ENCODE measurements around the gene OMA1.

DNA sequence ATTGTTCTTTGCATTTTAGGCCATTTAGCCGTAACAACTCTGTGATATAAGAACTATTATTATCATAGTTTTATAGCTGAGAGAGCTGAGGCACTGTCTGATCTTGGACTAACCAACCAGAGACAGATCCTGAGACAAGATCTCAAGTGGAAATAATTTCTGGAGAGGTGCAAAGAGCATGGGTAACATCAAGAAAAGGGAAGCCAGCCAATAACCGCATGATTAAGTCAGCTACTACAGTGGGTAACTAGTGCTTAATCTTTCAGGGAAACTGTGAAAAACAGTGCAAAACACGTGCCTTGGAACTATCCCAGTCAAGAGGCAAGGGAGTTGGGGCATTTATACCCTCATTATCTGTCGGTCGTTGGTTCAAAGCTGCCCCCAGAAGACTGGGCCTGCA, 105.8 kb downstream of the OMA1 start:
- TF ChIP-seq POLR2A (IDR thresholded peaks at IDR 0.05) (no peak), CTCF (IDR thresholded peaks at IDR 0.05) (no peak)

Measured in ovary (tissue), 3 donors.